Iris pigment epithelial cell (primary cell): Measurements from ENCODE around the gene CASP6.
"Not testable (repeated sequence)": the region's sequence is repeated elsewhere in the genome, so short reads cannot be mapped to it uniquely, and the experiment has no call there.

Experiments
- DNase-seq: peaks from one replicate; pipeline ENCODE4 v3.0.0-alpha.2; 2011; ENCODE audit warnings: low read depth

The CASP6 gene

DNA sequence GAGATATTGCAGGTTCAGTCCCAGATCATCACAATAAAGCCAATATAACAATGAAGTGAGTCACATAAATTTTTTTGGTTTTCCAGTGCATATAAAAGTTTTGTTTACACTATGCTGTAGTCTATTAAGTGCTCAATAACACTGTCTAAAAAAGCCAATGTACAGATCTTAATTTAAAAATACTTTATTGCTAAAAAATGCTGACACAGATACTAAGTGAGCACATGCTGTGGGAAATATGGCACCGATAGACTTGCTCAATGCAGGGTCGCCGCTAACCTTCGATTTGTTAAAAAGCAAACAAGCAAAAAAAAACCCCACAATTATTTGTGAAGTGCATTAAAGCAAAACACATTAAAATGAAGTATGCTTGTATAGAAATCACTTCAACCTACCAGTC lies 16.4 kb upstream of the CASP6 start:
- no peak for DNase-seq

DNA sequence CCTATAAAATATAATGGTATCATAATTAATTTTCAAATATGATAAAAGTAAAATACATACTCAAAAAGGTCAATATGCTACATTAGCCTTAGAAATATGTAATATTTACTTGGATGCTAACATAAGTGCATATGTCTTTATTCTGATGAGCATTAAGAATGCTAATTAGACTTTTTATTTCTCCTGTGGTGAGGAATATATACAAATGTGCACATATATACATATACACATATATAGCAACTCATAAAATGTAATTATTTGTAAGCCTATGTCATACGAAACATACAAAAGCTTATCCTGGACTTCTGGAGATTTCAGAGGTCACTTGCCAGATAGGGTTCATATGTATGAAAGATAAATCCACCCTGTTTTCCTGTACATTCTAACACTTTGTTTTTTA lies 15.5 kb upstream of the CASP6 start:
- no peak for DNase-seq

DNA sequence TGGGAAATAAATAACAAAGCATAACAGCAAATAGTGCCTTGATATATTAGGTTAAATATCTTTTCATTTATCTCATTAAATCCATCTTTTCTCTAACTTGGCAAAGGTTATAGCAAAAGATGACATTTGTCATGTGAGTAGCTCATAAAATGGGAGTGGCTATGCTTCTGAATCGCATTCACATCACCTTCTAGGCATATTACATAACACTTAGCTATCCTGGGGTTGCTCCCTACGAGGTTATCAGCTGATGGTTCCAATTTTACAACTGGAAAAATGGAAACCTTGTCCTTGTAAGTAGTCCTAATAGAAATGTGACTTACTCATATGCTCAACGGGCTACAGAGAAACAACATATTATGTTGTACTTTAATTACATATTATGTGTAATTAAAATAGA lies 10.3 kb upstream of the CASP6 start:
- no peak for DNase-seq

DNA sequence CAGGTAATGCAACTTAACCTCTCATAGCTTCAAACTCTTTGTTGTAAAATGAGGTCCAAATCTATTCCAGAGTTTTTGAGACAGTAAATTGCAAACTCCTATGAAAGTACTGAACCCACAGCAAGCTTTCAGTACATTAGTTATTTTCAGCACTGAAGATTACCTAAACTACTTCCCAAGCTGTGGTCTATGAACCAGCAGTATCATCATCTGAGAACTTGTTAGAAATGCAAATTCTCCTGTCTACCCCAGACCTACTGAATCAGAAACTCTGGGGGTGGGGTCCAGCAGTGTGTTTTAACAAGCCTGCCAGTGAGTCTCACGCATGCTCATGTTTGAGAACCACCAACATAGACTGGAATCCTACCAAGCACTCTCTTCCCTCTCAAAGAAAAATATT lies 5.7 kb upstream of the CASP6 start:
- DNase-seq: no peak

DNA sequence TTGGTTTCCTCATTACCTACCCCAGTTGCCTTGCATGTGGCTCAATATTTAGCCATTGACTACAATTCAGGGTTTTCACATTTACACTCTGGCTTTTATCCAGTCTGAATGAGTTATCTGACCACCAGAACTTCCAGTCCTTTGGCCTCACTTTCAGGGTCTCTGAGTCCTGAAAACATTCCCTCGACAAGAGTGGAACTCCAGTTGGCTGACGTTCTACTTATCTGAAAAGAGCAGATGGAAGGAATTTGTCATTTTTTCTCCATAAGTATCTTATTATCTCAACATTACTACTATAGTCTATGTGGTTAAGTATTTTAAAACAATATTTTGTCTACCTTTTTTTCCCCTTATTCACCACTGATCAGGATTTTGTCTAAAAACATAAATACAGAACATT lies 5.2 kb upstream of the CASP6 start:
- DNase-seq: no peak

DNA sequence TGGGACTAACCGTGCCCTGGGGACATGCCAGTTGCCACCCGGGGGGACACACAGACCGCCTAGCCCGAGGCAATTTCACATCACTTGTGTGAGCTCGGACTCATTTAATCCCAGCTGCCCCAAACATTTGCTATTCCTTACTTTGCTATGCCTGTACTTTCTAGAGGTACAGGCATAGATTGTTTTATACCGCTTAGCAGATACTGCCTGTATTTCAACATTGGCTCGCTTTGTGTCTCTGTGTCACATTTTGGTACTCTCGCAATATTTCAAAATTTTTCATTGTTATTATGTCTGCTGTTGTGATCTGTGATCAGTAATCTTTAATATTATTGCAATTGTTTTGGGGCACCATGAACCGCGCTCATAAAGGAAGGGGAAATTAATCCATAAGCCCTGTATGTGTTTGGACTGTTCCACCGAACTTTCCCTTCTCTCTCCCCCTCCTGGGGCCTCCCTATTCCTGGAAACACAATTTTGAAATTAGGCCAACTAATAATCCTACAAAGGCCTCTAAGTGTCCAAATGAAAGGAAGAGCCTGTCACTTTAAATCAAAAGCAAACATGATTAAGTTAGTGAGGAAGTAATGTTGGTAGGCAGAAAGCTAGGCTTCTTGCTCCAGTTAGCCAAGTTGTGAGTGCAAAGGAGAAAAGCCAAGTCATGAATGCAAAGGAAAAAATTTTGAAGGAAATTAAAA lies 568 bp upstream of the CASP6 start:
- peak; percentile 32 for DNase-seq

DNA sequence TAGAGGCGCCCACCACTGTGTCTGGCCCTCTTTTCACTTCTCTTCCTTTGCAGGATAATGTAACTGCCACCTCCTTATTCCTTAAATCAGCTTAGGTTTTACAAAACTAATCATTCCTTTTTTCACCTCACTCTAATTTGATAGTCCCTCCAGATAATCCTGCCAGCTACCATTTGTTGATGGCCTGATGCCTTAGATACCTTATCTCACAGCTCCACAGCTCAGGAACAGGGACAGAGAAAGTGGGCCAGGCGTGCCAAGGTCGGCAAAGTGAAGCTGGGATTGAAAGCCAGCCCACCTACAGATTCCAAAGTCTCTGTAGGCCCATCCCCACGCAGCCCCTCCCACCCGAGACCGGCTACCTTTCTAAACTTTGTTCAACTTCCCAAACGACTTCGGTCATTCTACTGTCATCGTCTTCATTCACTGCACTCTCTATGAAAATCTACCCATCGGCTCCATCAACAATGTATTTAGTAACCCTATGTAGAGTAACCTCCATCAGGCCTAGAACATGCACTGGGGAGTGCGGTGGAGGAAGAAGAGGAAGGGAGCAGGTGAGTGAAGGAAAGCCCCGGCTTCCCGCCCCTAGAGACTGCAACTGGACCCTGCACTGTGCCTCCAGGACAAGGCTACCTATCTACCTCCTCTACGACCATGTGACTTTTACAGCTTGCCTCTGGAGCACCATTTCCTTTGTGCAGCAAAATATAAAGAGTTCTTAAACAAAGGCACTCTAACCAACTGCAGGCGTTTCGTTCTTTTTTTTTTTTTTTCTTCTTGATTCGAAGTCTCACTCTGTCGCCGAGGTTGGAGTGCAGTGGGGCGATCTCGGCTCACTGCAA lies 1.5 kb downstream of the CASP6 start:
- peak; percentile 4 for DNase-seq

DNA sequence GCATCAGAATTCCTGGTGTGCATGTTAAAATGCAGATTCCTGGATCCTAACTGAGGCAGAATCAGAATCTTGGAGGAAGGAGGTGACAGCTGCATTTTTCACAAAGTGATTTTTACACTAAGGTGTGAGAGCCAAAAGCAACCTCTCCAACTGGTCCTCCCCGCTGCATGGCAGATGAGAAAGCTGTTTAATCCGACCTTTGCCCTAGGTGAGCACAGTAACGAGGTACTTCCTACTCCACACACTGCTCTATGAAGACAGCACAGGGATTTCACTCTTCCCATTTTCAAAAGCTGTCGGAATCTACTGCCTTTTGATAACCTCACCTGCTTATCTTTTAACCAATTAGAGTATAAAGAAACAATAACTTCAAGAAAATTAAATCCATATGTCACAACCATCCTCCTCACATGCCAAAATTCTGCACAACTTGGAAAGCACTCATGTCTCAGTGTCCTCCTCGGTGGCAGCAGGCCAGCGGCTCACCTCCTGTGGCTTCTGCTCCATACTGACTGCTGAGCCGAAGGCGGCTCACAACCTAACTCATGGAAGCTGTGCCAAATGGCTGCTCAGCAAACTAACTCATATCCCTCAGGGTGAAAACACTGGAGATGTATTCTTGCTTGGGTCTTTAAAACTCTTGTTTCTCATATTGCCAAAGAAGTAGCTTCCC lies 3.6 kb downstream of the CASP6 start:
- DNase-seq: peak; percentile 5

DNA sequence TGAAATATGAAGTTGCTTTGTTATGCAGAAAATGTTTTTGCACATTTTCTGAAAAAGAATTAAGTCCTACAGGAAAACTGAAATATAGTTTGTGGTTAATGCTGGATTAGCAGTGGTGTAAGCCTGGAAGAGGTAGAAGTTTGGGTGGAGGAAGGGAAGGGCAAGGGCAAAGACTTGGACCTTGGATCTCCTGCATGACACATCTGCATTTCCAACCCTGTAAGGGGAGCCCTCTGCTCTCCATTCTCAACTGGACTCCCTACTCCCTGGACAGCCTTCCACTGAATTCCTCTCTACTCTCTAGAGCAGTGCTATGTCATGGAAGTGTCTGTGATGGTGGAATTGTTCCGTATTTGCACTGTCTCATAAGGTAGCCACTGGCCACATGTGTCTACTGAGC lies 4.6 kb downstream of the CASP6 start:
- DNase-seq: no peak

DNA sequence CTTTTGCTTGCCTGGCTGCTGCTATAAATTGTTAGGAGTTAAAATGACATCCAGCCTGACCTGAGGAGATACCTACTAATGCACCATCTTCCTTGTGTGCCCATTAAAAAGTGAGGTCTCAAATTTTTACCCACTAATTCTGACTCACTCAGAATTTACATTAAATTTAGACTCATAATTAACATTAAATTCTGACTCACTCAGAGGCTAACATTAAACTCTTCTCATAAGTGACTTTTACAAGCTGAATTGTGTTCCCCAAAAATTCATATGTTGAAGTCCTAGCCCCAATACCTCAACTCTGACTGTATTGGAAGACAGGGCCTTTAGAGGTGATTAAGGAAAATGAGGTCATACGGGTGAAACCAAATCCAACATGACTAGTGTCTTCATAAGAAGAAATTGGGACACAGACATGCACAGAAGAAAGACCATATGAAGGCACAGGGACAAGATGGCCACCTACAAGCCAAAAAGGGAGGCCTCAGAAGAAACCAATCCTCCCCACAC lies 11.8 kb downstream of the CASP6 start:
- no peak for DNase-seq

DNA sequence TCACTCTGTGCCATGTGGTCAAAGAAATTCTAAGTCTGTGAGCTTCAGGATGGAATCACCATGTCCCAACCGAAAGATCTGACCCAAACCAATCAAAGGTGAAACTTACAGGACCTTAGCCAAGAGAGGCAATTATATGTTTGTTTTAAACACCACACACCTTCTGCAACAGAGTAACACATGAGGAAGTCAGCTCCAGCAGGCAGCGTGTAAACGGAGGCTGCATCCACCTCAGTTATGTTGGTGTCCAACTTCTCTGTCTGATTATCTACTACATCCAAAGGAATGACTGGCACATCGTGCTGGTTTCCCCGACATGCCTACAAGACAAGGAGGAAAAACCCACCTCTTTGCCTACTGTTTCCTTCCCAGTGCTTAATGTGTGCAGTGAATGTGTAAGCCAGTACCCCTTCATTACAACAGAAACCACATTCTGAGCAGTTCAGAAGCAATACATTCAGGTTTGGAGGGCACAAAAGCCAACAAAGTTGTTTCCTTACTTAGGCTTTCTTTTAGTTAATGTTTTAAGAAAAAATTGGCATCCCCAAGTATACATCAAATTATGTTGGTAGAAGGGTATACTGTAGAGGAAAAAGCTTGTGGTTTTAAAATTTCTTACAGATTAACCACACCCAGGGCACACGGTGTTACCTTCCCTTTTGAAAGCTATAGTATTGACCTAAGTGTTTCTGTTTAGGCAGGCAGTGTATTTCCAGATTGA lies 12.4 kb downstream of the CASP6 start:
- no peak for DNase-seq

DNA sequence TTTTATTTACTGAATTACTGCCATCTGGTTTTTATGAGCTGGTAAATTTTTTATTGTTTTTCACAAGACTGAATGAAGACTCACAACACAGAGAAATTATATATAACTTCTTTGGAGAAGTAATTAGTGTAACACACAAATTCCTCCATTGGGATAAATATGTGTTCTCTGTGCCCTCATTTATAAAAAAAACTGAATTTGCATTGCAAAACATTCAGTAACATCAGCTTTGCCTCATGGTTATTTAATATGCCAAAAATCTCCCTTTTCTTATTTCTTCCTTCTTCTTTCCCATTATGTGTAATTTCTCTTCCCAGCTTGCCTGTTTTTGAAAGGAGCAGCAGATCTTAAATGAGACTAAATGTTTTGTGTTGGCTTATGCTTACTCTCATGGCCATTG lies 18.5 kb downstream of the CASP6 start:
- DNase-seq: no peak

DNA sequence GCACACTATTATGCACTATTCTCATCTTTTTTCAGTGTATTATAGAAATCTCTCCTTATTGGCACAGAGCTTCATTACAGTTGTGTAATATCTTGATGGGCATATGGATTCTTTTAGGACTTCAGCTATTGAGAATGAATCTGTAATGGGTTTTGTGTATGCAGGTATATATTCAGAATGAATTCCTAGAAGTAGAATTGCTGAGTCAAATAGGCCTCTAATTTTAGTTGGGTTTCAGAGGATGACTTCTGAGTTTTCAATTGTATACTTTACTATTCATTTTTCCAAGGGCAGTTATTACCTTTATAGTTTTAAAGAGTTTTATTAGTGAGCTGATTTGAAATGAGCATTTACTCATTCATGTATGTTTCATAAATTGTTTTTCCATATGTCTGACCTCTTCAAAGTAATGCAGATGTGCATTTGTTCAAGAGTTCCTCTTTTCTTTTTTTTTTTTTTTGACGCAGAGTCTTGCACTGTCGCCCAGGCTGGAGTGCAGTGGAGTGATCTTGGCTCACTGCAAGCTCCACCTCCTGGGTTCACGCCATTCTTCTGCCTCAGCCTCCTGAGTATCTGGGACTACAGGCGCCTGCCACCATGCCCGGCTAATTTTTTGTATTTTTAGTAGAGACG lies 19.5 kb downstream of the CASP6 start:
- no peak for DNase-seq

DNA sequence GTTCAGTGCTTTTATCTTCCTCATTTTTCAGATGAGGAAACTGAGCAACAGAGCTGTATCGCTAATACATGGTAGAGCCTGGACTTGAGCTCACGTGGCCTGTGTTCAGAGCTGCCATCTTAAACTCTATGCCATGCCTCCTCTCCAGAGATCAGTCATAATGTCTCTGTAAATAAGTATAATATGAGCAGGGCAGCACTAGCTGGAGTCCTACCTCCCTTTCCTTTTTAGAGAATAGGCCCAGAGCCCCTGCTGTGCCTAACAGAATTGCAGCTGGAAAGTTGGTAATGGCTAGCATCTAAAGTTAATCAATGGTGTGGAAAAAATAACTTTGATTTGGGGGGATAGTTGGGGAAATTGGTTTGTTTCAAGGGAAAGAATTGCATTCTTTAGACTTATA lies 20.4 kb downstream of the CASP6 start:
- no peak for DNase-seq

DNA sequence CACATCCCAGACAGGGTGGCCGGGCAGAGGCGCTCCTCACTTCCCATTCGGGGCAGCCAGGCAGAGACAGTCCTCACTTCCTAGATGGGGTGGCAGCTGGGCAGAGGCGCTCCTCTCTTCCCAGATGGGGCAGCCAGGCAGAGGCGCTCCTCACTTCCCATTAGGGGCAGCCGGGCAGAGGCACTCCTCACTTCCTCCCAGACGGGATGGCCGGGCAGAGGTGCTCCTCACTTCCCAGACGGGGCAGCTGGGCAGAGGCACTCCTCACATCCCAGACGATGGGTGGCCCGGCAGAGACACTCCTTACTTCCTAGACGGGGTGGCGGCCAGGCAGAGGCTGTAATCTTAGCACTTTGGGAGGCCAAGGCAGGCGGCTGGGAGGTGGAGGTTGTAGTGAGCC lies 24.3 kb downstream of the CASP6 start:
- not testable (repeated sequence) for DNase-seq

DNA sequence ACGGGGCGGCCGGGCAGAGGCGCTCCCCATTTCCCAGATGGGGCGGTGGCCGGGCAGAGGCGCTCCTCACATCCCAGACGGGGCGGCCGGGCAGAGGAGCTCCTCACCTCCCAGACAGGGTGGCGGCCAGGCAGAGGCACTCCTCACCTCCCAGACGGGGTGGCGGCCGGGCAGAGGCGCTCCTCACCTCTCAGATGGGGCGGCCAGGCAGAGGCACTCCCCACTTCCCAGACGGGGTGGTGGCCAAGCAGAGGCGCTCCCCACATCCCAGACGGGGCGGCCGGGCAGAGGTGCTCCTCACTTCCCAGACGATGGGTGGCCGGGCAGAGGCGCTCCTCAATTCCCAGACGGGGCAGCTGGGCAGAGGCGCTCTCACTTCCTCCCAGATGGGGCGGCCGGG lies 24.8 kb downstream of the CASP6 start:
- not testable (repeated sequence) for DNase-seq

DNA sequence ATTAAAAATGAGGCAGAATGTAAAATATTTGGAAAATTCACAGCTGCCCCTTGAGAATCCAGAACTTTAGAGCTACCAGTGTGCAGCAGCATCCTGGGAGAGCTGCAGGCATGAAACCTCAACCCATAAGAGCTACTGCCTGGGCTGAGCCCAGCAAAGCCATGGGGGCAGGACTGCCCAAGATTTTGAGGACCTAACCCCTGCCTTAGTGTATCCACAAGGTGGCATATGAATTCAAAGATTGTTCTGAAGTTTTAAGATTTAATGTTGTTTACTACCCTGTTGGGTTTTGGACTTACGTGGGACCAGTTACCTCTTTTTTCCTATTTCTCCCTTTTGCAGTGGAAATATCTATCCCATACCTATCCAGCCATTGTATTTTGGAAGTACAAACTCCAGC lies 26.4 kb downstream of the CASP6 start:
- DNase-seq: no peak

DNA sequence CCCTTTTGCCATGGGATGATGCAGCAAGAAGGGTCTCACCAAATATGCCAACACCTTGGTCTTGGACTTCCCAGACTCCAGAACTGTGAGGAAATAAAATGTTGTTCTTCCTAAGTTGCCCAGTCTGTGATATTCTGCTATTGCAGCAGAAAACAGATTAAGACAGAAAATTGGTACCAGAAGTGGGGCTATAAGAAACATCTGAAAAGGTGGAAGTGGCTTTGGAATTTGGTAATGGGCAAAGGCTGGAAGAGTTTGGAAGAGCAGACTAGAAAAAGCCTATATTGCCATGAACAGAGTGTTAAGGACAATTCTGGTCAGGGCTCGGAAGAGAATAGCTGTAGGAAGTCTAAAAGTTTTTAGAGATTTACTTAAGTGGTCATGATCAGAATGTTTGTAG lies 27.4 kb downstream of the CASP6 start:
- DNase-seq: no peak

DNA sequence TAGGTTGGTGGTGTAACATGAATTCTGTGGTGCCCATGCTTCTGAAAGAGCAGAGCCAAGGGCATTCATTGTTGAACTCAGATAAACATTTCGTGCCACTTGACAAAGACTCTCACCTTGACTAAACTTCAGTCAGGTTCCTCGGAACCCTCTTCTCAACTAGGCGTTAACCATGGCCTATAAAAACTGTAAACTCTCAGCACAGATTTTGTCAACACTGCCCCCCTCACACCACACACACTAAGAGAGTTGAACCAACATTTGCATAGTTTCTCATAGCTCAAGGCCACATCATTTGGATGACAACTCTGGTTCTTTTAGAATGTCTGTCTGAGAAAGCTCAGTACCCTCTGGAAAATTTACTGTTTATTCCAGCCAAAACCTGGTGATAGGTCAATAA lies 28.1 kb downstream of the CASP6 start:
- DNase-seq: no peak

DNA sequence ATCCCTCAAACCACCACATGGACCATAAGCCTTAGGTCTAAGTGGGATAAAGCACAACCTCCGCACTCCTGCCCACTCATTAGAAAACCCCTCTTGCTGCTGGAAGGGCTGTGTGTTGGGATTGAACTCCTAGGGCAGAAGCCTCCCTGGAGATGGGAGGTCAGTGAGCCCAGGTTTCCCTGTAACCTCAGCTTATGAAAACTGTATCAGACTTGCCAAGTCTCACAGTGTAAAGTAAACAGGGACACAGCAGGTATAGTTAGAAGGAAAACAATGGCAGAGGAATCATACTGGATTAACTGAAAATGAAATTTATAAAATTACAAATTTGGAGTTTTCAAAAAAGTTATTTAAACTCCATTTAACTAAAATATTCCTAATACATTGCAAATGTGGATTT lies 29.9 kb downstream of the CASP6 start:
- no peak for DNase-seq

DNA sequence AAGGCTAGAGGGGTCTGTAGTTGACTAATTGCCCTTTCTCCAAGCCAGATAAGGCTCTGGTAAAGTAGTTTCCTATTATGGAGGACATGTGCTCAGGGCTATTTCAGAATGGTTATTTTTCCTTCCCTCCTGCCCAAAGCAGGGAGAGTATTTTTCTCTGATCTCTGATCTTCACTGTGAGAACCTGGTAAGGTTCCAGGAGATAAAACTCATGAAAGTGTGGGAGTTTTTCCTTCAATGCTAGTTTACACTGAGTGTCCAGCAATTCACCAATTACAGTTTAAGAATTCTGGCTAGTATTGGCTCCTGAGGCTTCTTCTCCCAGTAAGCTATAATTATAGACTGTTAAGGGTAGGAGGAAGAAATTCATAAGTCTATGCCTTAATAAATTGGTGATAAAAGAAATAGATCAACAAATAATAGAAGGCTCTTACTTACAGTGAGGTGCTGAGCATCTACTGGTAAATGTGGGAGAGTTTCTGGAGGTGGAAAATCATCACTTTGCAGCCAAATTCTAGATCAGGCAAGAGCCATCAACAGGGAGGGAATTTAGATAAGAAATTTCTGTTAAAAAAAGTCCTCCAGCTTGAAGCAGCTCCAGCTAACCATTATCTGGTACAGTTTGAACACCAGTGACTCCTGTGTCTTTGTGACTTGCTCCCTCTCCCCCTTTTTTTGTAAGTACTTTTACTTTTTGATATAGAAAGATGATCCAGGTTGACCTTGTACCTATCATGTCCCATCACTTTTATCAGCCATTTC lies 30.9 kb downstream of the CASP6 start:
- no peak for DNase-seq
